Fibroblast of mammary gland (primary cell): Measurements from ENCODE around the gene ANKRD52.
"Not testable (repeated sequence)": the region's sequence is repeated elsewhere in the genome, so short reads cannot be mapped to it uniquely, and the experiment has no call there.

Experiments used
- DNase-seq: peaks from one replicate; pipeline ENCODE4 v3.0.0-alpha.2; 2010; ENCODE audit warnings: low read depth
- H3K4me3 ChIP-seq: 2 replicates; pipeline ENCODE4 v1.5.1; 2011; ENCODE audit warnings: low read depth, mild to moderate bottlenecking, low read length, moderate library complexity; ENCODE audit not compliant: control insufficient read depth
- CTCF ChIP-seq: conservative IDR thresholded peaks from 2 replicates; pipeline ENCODE4 v1.5.1; 2011; ENCODE audit warnings: low read depth, low read length, inconsistent platforms; ENCODE audit not compliant: control insufficient read depth, insufficient read depth

ANKRD52 gene

GRCh38 chr12:56274299-56274698, 16.1 kb upstream of the ANKRD52 start:
- DNase-seq = no peak
- no peak for TF ChIP-seq CTCF
- H3K4me3 ChIP-seq = no peak overlapping the region

GRCh38 chr12:56272468-56272867, 14.3 kb upstream of the ANKRD52 start:
- not testable (repeated sequence) for DNase-seq, H3K4me3 ChIP-seq

GRCh38 chr12:56271031-56271430, 12.8 kb upstream of the ANKRD52 start:
- peak; percentile 48 for DNase-seq
- TF ChIP-seq CTCF = peak; percentile 50
- no peak overlapping the region for H3K4me3 ChIP-seq

- DNase-seq = peak; percentile 26
- peak overlapping the region; percentile 76 for H3K4me3 ChIP-seq
- no peak for TF ChIP-seq CTCF
These were observed 9.4 kb upstream of the ANKRD52 start for GRCh38 chr12:56267443-56268071.

- H3K4me3 ChIP-seq = peak within 1 kb of the TSS; percentile 76
- peak; percentile 65 for TF ChIP-seq CTCF
- DNase-seq = peak; percentile 80
These were observed 8.7 kb upstream of the ANKRD52 start, which contains the start of gene COQ10A for GRCh38 chr12:56266693-56267442. Gene COQ10A (plus strand): TSS chr12:56266942. CDS start chr12:56267119, 177 bp downstream.

- peak overlapping the region; percentile 76 for H3K4me3 ChIP-seq
- not testable (repeated sequence) for DNase-seq
These were observed 8.0 kb upstream of the ANKRD52 start for GRCh38 chr12:56266068-56266692.

- DNase-seq, H3K4me3 ChIP-seq: not testable (repeated sequence)
These were observed 4.8 kb upstream of the ANKRD52 start for GRCh38 chr12:56262955-56263354.

GRCh38 chr12:56261503-56262232, 3.5 kb upstream of the ANKRD52 start:
- H3K4me3 ChIP-seq = no peak overlapping the region
- DNase-seq = peak; percentile 80
- no peak for TF ChIP-seq CTCF
